Astrocyte (in vitro differentiated cells and primary cell): ENCODE measurements around the gene GRIN3B.

Experiments
- EZH2 ChIP-seq: IDR thresholded peaks from 2 replicates; pipeline ENCODE4 v1.6.1; 2012; ENCODE audit warnings: mild to moderate bottlenecking, low read length, inconsistent platforms; ENCODE audit not compliant: insufficient read depth
- TF ChIP-seq, protein P1 (sequence below): IDR thresholded peaks from 2 replicates; pipeline ENCODE4 v1.5.1; 2011; ENCODE audit warnings: low read depth, mild to moderate bottlenecking, inconsistent platforms, low read length, moderate library complexity; ENCODE audit not compliant: insufficient read depth

DNA sequence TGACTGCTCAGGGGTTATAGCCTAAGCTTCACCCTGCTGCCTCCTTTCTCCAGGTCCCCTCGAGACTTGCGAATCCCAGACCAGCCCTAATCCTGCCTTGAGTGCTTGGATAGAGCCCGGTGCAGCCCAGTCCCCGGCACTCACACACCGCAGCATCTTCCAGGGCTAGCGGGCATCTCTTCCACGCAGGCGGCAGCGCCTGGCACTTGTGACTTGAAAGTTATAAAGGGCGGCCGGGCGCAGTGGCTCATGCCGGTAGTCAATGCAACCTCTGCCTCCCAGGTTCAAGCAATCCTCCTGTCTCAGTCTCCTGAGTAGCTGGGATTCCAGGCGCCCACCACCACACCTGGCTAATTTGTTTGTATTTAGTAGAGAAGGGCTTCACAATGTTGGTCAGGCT is 14.1 kb upstream of the GRIN3B start:
- no peak for TF ChIP-seq EZH2
- TF ChIP-seq, protein P1, sequence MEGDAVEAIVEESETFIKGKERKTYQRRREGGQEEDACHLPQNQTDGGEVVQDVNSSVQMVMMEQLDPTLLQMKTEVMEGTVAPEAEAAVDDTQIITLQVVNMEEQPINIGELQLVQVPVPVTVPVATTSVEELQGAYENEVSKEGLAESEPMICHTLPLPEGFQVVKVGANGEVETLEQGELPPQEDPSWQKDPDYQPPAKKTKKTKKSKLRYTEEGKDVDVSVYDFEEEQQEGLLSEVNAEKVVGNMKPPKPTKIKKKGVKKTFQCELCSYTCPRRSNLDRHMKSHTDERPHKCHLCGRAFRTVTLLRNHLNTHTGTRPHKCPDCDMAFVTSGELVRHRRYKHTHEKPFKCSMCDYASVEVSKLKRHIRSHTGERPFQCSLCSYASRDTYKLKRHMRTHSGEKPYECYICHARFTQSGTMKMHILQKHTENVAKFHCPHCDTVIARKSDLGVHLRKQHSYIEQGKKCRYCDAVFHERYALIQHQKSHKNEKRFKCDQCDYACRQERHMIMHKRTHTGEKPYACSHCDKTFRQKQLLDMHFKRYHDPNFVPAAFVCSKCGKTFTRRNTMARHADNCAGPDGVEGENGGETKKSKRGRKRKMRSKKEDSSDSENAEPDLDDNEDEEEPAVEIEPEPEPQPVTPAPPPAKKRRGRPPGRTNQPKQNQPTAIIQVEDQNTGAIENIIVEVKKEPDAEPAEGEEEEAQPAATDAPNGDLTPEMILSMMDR = no peak
